GM21381 (cell line): ENCODE measurements around the gene GDPD3.

ENCODE experiments used
- ATAC-seq: cut with Tn5 transposase; IDR thresholded peaks from one replicate; pipeline ENCODE4 v1.9.1; 2021; ENCODE audit warnings: mild to moderate bottlenecking, moderate library complexity; ENCODE audit not compliant: unreplicated experiment

Gene GDPD3

DNA sequence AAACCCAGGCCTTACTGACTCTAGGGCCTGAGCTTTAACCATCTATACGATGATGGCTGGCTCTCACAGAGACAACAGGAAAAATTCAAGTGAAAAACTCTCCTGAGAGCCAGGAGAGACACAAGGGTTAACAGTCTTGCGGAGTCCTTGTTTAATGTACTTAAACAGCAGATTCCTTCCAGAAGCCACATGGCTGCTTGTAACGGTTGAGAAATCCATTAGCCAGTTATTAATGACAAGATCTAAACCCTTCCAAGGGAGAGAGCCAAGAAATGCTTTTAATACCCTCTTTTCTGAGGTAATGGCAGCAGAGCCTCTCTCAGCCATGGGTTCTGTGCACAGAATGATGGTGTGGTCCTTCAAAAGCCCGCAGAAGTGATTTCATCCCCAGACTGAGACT lies 53.0 kb downstream of the GDPD3 start:
- no peak for ATAC-seq

DNA sequence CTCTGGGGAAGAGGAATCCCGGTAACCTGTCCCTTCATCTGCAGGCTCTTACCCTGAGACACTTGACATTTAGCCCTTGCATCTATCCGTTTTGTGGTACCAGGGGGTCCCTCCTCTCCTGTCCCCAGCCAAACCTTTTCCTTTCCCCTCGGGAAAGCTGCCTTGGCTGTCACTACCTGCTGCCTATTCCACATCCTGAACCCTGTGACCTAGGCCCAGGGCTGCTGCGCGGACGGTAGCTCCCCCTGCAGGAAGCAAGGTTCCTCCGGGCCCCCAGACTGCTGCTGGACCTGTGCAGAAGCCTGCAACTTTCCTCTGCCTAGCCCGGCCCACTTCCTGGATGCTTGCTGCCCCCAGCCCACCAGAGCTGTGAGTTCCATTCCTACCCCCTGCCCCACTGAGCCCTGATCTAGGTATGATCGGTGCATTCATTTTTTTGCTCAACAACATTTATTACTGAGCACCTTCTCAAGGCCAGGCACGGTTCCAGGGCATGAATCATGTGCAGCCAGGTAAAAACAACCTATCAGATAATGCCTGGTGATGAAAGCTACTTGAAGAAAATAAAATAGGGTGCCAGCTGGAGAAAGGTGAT lies 58.3 kb downstream of the GDPD3 start:
- no peak for ATAC-seq
